ENCODE measurements around the gene TNS4.

Gene TNS4

GRCh38 chr17:40516581-40517285, 15.3 kb upstream of the TNS4 start:
- H3K27ac Mint-ChIP-seq = no peak overlapping the region
- no peaks in the 10 kb centered on the region for H3K36me3 Mint-ChIP-seq
- H3K4me1 Mint-ChIP-seq = peaks cover 41 to 74% of the 10 kb centered on the region in 2 donors
- no peak for DNase-seq
- H3K4me3 Mint-ChIP-seq = peak overlapping the region; percentile 15 to 49
- peaks cover 0 to 12% of the 10 kb centered on the region in 2 donors for H3K27me3 Mint-ChIP-seq
- no peaks in the 10 kb centered on the region for H3K9me3 Mint-ChIP-seq
- peak; percentile 86 to 92 for ATAC-seq (replicated peaks)

GRCh38 chr17:40515491-40516041, 14.1 kb upstream of the TNS4 start:
- peaks cover 0 to 12% of the 10 kb centered on the region in 2 donors for H3K27me3 Mint-ChIP-seq
- H3K4me3 Mint-ChIP-seq = peak overlapping the region in 1 of 2 donors; percentile 42
- DNase-seq = no peak
- peak overlapping the region; percentile 89 for H3K27ac Mint-ChIP-seq
- no peaks in the 10 kb centered on the region for H3K9me3 Mint-ChIP-seq
- peaks cover 41 to 68% of the 10 kb centered on the region in 2 donors for H3K4me1 Mint-ChIP-seq
- no peaks in the 10 kb centered on the region for H3K36me3 Mint-ChIP-seq
- ATAC-seq (replicated peaks) = no peak

DNA sequence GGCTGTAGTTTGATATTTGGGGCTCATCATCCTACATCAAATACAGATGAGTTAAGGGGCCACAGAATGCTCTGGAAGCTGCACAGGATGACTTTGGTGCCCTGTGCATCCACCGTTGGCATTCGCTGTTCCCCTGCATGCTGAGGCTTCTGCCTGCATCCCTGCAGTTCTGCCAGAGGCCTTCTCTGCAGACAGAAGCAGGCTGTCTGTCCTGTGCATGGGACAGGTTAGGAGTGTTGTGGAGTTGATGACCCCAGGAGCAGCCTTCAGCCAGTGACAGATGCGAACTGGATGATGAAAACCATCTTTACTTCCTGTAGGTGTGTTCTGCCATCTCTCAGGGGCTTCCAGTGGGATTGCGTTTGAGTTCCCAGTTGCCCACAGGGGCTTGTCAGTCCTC, 13.6 kb upstream of the TNS4 start:
- H3K27me3 Mint-ChIP-seq = peaks cover 0 to 12% of the 10 kb centered on the region in 2 donors

GRCh38 chr17:40514013-40514875, 12.8 kb upstream of the TNS4 start:
- no peak for ATAC-seq (replicated peaks)
- Mint-ChIP-seq H3K9me3 (no peaks in the 10 kb centered on the region), H3K36me3 (no peaks in the 10 kb centered on the region), H3K4me3 (no peak overlapping the region), H3K27ac (peak overlapping the region; percentile 6), H3K4me1 (peaks cover 42 to 60% of the 10 kb centered on the region in 2 donors), H3K27me3 (peaks cover 0 to 12% of the 10 kb centered on the region in 2 donors)
- DNase-seq = no peak

More for the DNA sequence above, 13.6 kb upstream of the TNS4 start:
- ATAC-seq (replicated peaks) (no peak), DNase-seq (no peak)
- Mint-ChIP-seq H3K4me3 (peak overlapping the region in 1 of 2 donors; percentile 5), H3K27ac (no peak overlapping the region), H3K9me3 (no peaks in the 10 kb centered on the region), H3K4me1 (peaks cover 41 to 64% of the 10 kb centered on the region in 2 donors), H3K36me3 (no peaks in the 10 kb centered on the region)

DNA sequence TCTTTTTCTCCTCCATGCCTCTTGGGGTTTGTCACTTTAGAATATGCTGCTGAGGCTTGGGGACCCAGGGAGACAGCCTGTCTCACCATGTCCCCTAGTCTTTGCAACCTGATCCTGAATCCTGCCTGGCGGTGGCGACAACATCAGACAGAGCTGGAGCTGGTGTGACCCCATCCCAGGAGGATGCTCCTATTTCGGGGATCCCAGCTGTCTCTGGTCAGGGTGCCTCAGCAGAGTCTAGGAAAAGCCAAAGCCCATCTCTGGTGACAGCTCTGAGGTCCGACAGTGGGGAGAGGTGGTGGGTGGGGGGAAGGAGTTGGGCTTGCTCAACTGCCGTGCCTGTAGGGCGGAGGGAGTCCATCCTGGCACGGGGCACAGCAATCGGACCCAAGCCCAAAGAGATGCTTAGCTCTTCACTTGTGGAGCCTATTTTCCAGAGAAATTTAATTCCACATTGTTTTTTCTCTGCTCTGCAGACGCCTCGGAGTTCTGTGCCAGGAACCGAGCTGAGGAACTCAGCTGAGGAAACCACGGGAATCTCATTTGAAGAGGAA, 10.3 kb upstream of the TNS4 start:
- Mint-ChIP-seq H3K4me3 (no peak overlapping the region), H3K36me3 (no peaks in the 10 kb centered on the region), H3K27me3 (peaks cover 0 to 12% of the 10 kb centered on the region in 2 donors), H3K4me1 (peaks cover 24 to 38% of the 10 kb centered on the region in 2 donors), H3K27ac (peak overlapping the region; percentile 65), H3K9me3 (no peaks in the 10 kb centered on the region)
- DNase-seq (no peak), ATAC-seq (replicated peaks) (no peak)

- Mint-ChIP-seq H3K4me3 (no peak overlapping the region), H3K27ac (no peak overlapping the region), H3K27me3 (peaks cover 0 to 12% of the 10 kb centered on the region in 2 donors), H3K4me1 (peaks cover 26 to 38% of the 10 kb centered on the region in 2 donors), H3K9me3 (no peaks in the 10 kb centered on the region), H3K36me3 (no peaks in the 10 kb centered on the region)
- DNase-seq (no peak), ATAC-seq (replicated peaks) (no peak)
Observed at GRCh38 chr17:40511136-40511535, 9.7 kb upstream of the TNS4 start.

DNA sequence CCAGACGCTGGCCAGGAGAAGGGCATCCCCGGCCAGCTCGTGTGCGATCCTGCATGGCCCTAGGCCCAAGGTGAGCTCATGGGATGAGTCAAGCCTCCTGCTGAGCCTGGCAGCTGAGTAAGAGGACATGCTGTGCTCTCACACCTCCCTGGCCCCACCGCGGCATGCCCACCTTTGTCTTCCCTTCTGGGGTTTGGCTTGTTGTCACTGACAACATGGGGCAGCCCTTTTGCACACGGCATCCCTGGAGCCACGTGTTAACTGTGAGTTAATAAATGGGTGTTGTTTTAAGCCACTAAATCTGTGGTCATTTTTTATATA, 8.9 kb upstream of the TNS4 start:
- H3K27ac Mint-ChIP-seq = no peak overlapping the region
- no peaks in the 10 kb centered on the region for H3K36me3 Mint-ChIP-seq
- DNase-seq (no peak), ATAC-seq (replicated peaks) (no peak)
- H3K4me1 Mint-ChIP-seq = peaks cover 21 to 31% of the 10 kb centered on the region in 2 donors
- peaks cover 0 to 12% of the 10 kb centered on the region in 2 donors for H3K27me3 Mint-ChIP-seq
- no peak overlapping the region for H3K4me3 Mint-ChIP-seq
- no peaks in the 10 kb centered on the region for H3K9me3 Mint-ChIP-seq

DNA sequence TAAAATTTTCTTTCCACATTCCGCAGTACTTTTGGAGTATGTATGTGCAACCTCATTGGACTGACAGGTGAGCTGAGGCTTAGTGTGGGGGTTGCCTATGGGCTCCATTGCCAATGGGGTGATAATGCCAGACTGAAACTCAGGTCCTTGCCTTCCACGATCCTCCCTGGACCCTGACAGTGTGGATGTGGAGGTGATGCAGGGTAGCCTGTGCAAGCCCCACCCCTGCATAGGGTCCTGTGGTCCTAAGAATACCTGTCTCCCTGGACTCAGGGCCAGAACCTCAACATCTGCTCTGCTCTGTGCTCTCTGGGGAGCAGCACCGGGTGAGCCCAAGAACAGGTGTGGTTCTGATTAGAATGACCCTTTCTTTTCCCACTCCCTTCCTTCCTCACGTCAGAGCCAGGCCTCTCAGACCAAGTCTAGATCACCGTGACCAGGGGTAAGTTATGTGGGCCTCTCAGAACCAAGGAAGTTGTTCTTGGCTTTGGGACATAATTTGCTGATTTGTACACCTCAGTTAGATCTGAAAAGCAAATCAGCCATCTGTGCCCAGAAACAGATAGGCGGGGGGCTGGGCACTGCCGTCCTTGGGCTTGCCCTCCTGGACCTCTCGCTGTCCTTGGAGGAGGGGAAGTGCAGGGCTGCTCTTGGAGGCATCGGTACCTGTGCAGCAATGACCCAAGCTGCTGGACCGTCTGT, 8.4 kb upstream of the TNS4 start:
- Mint-ChIP-seq H3K4me1 (peaks cover 18 to 26% of the 10 kb centered on the region in 2 donors), H3K4me3 (no peak overlapping the region), H3K27ac (no peak overlapping the region), H3K9me3 (no peaks in the 10 kb centered on the region), H3K27me3 (peaks cover 0 to 12% of the 10 kb centered on the region in 2 donors), H3K36me3 (no peaks in the 10 kb centered on the region)
- no peak for ATAC-seq (replicated peaks)
- no peak for DNase-seq

DNA sequence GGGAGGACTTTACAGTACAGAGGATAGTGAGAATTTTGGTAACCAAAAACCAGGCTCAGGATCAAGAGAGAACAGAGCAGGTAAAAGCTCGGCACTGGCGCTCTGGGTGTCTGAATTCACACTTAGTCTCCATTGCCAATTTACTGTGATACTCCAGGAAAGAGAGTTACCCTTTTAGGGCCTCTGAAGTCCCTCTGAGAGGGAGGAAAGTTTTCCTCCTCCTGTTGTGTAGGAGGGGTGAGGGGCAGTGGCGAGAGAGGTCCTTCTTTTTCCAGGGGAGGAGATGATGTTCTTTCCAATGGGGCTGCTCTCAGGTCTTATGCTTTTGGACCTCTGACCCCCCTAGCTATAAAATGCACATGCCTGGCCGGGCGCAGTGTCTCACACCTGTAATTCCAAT, 5.4 kb upstream of the TNS4 start:
- DNase-seq = no peak
- H3K27ac Mint-ChIP-seq = no peak overlapping the region
- H3K27me3 Mint-ChIP-seq = no peaks in the 10 kb centered on the region
- peaks cover 9 to 22% of the 10 kb centered on the region in 2 donors for H3K4me1 Mint-ChIP-seq
- H3K4me3 Mint-ChIP-seq = no peak overlapping the region
- ATAC-seq (replicated peaks) = no peak
- no peaks in the 10 kb centered on the region for H3K9me3 Mint-ChIP-seq
- H3K36me3 Mint-ChIP-seq = no peaks in the 10 kb centered on the region

DNA sequence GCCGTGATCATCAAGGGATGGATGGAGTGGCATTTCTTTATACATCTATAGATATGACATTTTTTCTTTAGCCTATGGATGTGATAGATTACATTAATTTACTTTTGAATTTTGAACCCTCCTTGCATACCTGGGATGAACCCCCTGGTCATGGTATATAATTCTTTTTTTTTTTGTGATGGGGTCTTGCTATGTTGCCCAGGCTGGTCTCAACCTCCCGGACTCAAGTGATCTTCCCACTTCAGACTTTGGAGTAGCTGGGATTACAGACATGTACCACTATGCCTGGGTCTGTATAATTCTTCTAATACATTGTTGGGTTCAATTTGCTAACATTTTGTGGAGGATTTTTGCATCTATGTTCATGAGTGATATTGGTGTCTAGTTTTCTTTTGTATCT, 1.7 kb upstream of the TNS4 start:
- no peak for DNase-seq
- peaks cover 20 to 25% of the 10 kb centered on the region in 2 donors for H3K27me3 Mint-ChIP-seq
- no peak overlapping the region for H3K27ac Mint-ChIP-seq
- no peaks in the 10 kb centered on the region for H3K9me3 Mint-ChIP-seq
- H3K4me3 Mint-ChIP-seq = no peak overlapping the region
- peaks cover 11 to 33% of the 10 kb centered on the region in 2 donors for H3K4me1 Mint-ChIP-seq
- H3K36me3 Mint-ChIP-seq = peaks cover 0 to 1% of the 10 kb centered on the region in 2 donors
- ATAC-seq (replicated peaks) = no peak

GRCh38 chr17:40502716-40503115, 1.3 kb upstream of the TNS4 start:
- ATAC-seq (replicated peaks) = no peak
- peaks cover 0 to 1% of the 10 kb centered on the region in 2 donors for H3K36me3 Mint-ChIP-seq

DNA sequence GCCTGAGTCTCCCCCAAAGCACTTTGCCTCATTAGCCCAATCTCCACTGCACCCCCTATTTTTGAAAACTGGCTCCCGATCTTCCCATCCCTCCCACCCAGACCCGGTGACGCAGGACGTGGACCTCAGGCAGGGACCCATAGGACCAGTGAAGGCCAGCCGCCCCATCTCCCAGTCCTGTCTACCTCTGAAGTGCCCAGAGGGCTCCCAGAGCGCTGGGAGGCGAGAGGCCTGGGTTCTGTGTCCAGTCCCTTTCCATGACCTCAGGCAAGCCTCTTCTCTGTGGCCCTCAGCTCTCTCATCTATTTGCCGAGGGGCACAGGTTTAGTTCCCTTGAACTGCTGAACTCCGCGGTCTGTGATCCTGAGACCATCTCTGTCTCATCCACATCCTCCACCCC, 714 bp downstream of the TNS4 start:
- peaks cover 7 to 25% of the 10 kb centered on the region in 2 donors for H3K4me1 Mint-ChIP-seq
- H3K36me3 Mint-ChIP-seq = peaks cover 0 to 1% of the 10 kb centered on the region in 2 donors
- ATAC-seq (replicated peaks) = no peak
- H3K4me3 Mint-ChIP-seq = no peak overlapping the region
- H3K27me3 Mint-ChIP-seq = peaks cover 25 to 32% of the 10 kb centered on the region in 2 donors
- no peak overlapping the region for H3K27ac Mint-ChIP-seq
- H3K9me3 Mint-ChIP-seq = no peaks in the 10 kb centered on the region
- no peak for DNase-seq

More at GRCh38 chr17:40502716-40503115, 1.3 kb upstream of the TNS4 start:
- Mint-ChIP-seq H3K4me3 (no peak overlapping the region), H3K4me1 (peaks cover 11 to 34% of the 10 kb centered on the region in 2 donors), H3K9me3 (no peaks in the 10 kb centered on the region), H3K27me3 (peaks cover 20 to 25% of the 10 kb centered on the region in 2 donors), H3K27ac (no peak overlapping the region)
- DNase-seq = no peak

DNA sequence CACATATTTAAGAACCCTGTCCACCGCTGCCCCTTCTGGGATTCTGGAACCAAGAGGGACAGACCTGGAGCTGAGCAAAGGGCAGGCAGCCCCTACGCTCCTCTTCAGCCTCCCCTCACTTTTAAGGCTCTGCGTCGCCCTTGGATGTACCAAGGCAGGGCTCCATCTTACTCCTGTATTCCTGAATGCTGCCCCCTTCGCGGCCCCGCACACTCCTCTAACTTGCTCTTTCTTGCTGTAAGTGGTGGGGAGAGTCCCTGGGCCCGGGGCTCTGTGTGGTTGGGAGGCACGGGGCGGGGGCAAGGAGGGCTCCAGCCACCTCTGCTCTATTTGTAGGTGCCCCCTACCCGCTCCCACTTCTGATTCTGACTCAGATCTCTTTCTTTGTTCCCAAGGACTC, 1.2 kb downstream of the TNS4 start:
- no peak for ATAC-seq (replicated peaks)
- H3K4me1 Mint-ChIP-seq = peaks cover 7 to 25% of the 10 kb centered on the region in 2 donors
- no peak overlapping the region for H3K27ac Mint-ChIP-seq
- no peaks in the 10 kb centered on the region for H3K9me3 Mint-ChIP-seq
- no peak for DNase-seq
- H3K27me3 Mint-ChIP-seq = peaks cover 25 to 32% of the 10 kb centered on the region in 2 donors
- no peak overlapping the region for H3K4me3 Mint-ChIP-seq
- H3K36me3 Mint-ChIP-seq = peaks cover 0 to 1% of the 10 kb centered on the region in 2 donors
